Gastroesophageal sphincter (tissue), 4 donors: ENCODE data around the gene CYLD. TPM values are rescaled to one million over a fixed set of nuclear protein-coding genes. Genes with fewer than 3 reads are reported as not detected.

ENCODE experiments used
- ATAC-seq: fragments of 150-250 bp; one replicate; pipeline ENCODE4 v1.9.1; 2016; ENCODE audit warnings: mild to moderate bottlenecking, moderate library complexity
- H3K27ac ChIP-seq, 4 donors: fragments of 200-600 bp; sonication (generic) in 3 of 4; 1 replicate in 3 of 4; 2 replicates in 1 of 4; pipeline ENCODE4 v1.5.1; 2016 to 2019
- H3K27me3 ChIP-seq: fragments of 200-600 bp; sonication (generic); one replicate; pipeline ENCODE4 v1.5.1; 2019
- H3K36me3 ChIP-seq, 2 donors: fragments of 200-600 bp; sonication (generic); one replicate each; pipeline ENCODE4 v1.5.1; 2019; ENCODE audit warnings: control low read depth in 1 of 2
- H3K4me1 ChIP-seq, 3 donors: fragments of 200-600 bp; sonication (generic); 1 replicate in 2 of 3; 2 replicates in 1 of 3; pipeline ENCODE4 v1.5.1; 2016 to 2019; ENCODE audit warnings: control low read depth in 2 of 3
- H3K4me3 ChIP-seq, 2 donors: fragments of 200-600 bp; sonication (generic); one replicate each; pipeline ENCODE4 v1.5.1; 2019; ENCODE audit warnings: mild to moderate bottlenecking in 1 of 2, moderate library complexity in 1 of 2
- H3K9me3 ChIP-seq, 3 donors: fragments of 200-600 bp; sonication (generic); one replicate each; pipeline ENCODE4 v1.5.1; 2017 to 2019; ENCODE audit warnings: control low read depth in 2 of 3
- EP300 ChIP-seq: sonication (generic); formaldehyde crosslinking; IDR thresholded peaks from one replicate; pipeline ENCODE4 v1.6.1; 2017; ENCODE audit warnings: antibody characterized with exemption, mild to moderate bottlenecking
- POLR2A ChIP-seq, 2 donors: fragments of 450-650 bp; IDR thresholded peaks; one replicate each; pipeline ENCODE4 v1.6.1; 2017; ENCODE audit warnings: antibody characterized with exemption in 2 of 2, mild to moderate bottlenecking in 2 of 2, moderate library complexity in 1 of 2
- POLR2AphosphoS5 ChIP-seq: sonication (generic); formaldehyde crosslinking; IDR thresholded peaks from one replicate; pipeline ENCODE4 v1.6.1; 2017; ENCODE audit warnings: antibody characterized with exemption
- WGBS, 2 donors: methylation state at CpG; one replicate each; pipeline ENCODE4 v1.1.5; 2018; ENCODE audit warnings: low coverage in 1 of 2; 5-methylcytosine and 5-hydroxymethylcytosine counted together
- total RNA-seq, 4 donors: library from RNA; depleted of rRNA; stranded (reverse); fragments of >200 nt; gene quantifications; one replicate each; pipeline ENCODE4 v1.1.0, GENCODE V29; 2016
- TF ChIP-seq, protein P1 (sequence below), 4 experiments: fragments of 200-600 bp in 2 of 4; fragments of 450-650 bp in 2 of 4; sonication (generic) in 1 of 4; IDR thresholded peaks; one replicate each; pipeline ENCODE4 v1.5.1; 2017 to 2019; ENCODE audit warnings: antibody characterized with exemption in 4 of 4, mild to moderate bottlenecking in 2 of 4, moderate library complexity in 2 of 4

The CYLD gene
- total RNA-seq, 4 donors from 2014 or later: 39.2 to 82.5 (median 53.2) TPM

DNA sequence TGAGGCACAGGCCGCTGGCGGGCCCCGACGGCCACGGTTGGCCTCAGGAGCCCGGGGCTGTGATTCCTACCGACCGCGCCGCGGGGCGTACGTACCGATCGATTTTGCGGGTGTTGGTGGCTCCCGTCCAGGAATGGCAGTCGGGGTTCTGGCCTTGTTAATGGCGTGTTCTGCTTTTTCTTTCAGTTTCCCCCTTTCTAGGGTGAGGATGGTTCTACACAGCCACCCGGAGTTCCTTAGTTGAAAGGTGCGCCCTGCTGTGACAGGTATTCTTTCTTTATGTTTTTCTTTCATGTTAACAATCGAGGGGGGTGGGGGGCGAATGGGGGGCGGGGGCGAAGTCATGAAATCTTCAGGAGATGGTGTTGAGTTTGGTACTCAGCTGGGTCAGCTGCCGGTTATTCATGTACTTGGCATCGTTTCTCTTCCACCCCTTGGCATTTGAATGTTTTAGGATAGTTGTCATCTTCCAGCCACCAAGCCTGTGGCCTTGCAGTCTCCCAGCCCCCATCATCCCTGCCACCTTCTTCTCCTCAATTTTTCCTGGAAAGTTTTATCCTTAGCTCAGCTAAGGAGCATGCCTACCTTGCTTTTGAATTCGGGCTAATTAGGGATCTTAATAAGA lies 802 bp downstream of the CYLD start:
- Histone ChIP-seq H3K4me3 (peak overlapping the region; percentile 86 to 96), H3K9me3 (no peaks in the 10 kb centered on the region), H3K27ac (peak overlapping the region; percentile 80 to 93 (median 91)), H3K4me1 (peaks cover 0 to 57% (median 15%) of the 10 kb centered on the region in 3 donors), H3K27me3 (no peaks in the 10 kb centered on the region), H3K36me3 (peaks cover 0 to 9% of the 10 kb centered on the region in 2 donors)
- ATAC-seq: no peak
- WGBS, 2 donors: 5 to 13% methylated on average over 3 to 5 of the region's 28 CpGs
- TF ChIP-seq POLR2AphosphoS5 (no peak), EP300 (no peak), POLR2A (IDR thresholded peaks at IDR 0.05) (no peak)
- TF ChIP-seq, protein P1, sequence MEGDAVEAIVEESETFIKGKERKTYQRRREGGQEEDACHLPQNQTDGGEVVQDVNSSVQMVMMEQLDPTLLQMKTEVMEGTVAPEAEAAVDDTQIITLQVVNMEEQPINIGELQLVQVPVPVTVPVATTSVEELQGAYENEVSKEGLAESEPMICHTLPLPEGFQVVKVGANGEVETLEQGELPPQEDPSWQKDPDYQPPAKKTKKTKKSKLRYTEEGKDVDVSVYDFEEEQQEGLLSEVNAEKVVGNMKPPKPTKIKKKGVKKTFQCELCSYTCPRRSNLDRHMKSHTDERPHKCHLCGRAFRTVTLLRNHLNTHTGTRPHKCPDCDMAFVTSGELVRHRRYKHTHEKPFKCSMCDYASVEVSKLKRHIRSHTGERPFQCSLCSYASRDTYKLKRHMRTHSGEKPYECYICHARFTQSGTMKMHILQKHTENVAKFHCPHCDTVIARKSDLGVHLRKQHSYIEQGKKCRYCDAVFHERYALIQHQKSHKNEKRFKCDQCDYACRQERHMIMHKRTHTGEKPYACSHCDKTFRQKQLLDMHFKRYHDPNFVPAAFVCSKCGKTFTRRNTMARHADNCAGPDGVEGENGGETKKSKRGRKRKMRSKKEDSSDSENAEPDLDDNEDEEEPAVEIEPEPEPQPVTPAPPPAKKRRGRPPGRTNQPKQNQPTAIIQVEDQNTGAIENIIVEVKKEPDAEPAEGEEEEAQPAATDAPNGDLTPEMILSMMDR (IDR thresholded peaks at IDR 0.05): no peak

- TF ChIP-seq EP300 (no peak), POLR2A (IDR thresholded peaks at IDR 0.05) (no peak)
- TF ChIP-seq, protein P1 (IDR thresholded peaks at IDR 0.05): no peak
- peak overlapping the region in 1 of 2 donors; percentile 96 for H3K4me3 ChIP-seq
- 44 to 46% methylated on average over 3 of the region's 3 CpGs for WGBS, 2 donors
- no peaks in the 10 kb centered on the region for H3K9me3 ChIP-seq
- no peaks in the 10 kb centered on the region for H3K27me3 ChIP-seq
- peaks cover 0 to 65% (median 15%) of the 10 kb centered on the region in 3 donors for H3K4me1 ChIP-seq
- ATAC-seq: no peak
- peaks cover 0 to 9% of the 10 kb centered on the region in 2 donors for H3K36me3 ChIP-seq
- peak overlapping the region in 2 of 4 donors; percentile 89 to 93 for H3K27ac ChIP-seq
Measured at GRCh38 chr16:50743581-50744225, 1.8 kb downstream of the CYLD start.

GRCh38 chr16:50744881-50745280 lies 3.0 kb downstream of the CYLD start:
- WGBS, 2 donors: 45 to 65% methylated on average over 3 of the region's 3 CpGs
- H3K9me3 ChIP-seq: no peaks in the 10 kb centered on the region
- peak overlapping the region in 2 of 4 donors; percentile 25 to 93 for H3K27ac ChIP-seq
- H3K4me3 ChIP-seq: no peak overlapping the region
- no peak for ATAC-seq
- no peaks in the 10 kb centered on the region for H3K27me3 ChIP-seq
- TF ChIP-seq POLR2AphosphoS5 (no peak), POLR2A (IDR thresholded peaks at IDR 0.05) (no peak), EP300 (no peak)
- TF ChIP-seq, protein P1 (IDR thresholded peaks at IDR 0.05): no peak
- H3K4me1 ChIP-seq: peaks cover 0 to 75% (median 15%) of the 10 kb centered on the region in 3 donors
- H3K36me3 ChIP-seq: peaks cover 0 to 13% of the 10 kb centered on the region in 2 donors

- Histone ChIP-seq H3K36me3 (peaks cover 0 to 15% of the 10 kb centered on the region in 2 donors), H3K27ac (no peak overlapping the region), H3K4me3 (no peak overlapping the region), H3K4me1 (peaks cover 0 to 84% (median 15%) of the 10 kb centered on the region in 3 donors), H3K27me3 (no peaks in the 10 kb centered on the region), H3K9me3 (no peaks in the 10 kb centered on the region)
- WGBS, 2 donors: 70 to 83% methylated on average over 2 to 4 of the region's 4 CpGs
- no peak for ATAC-seq
- TF ChIP-seq POLR2AphosphoS5 (no peak), EP300 (no peak), POLR2A (IDR thresholded peaks at IDR 0.05) (no peak)
- TF ChIP-seq, protein P1 (IDR thresholded peaks at IDR 0.05): no peak
Measured at GRCh38 chr16:50745940-50746339, 4.1 kb downstream of the CYLD start.
